Tibial nerve (tissue), 3 donors: ENCODE results near the gene TMEM98.
"Not testable (repeated sequence)": the region's sequence is repeated elsewhere in the genome, so short reads cannot be mapped to it uniquely, and the experiment has no call there.

Experiments
- CTCF ChIP-seq, 5 experiments: fragments of 200-600 bp in 3 of 5; fragments of 450-650 bp in 2 of 5; sonication (generic) in 3 of 5; IDR thresholded peaks; one replicate each; pipeline ENCODE4 v1.5.1; 2016 to 2019; ENCODE audit warnings: antibody characterized with exemption in 5 of 5, mild to moderate bottlenecking in 3 of 5, moderate library complexity in 2 of 5
- POLR2A ChIP-seq, 2 donors: fragments of 450-650 bp; IDR thresholded peaks; one replicate each; pipeline ENCODE4 v1.6.1; 2017; ENCODE audit warnings: antibody characterized with exemption in 2 of 2, mild to moderate bottlenecking in 2 of 2, moderate library complexity in 2 of 2

- TF ChIP-seq CTCF, POLR2A (IDR thresholded peaks at IDR 0.05): not testable (repeated sequence)
Observed at GRCh38 chr17:32981611-32982010, 53.7 kb downstream of the TMEM98 start.
